ENCODE measurements around the gene CORO1A.
"Not testable (repeated sequence)": the region's sequence is repeated elsewhere in the genome, so short reads cannot be mapped to it uniquely, and the experiment has no call there.

The CORO1A gene

DNA sequence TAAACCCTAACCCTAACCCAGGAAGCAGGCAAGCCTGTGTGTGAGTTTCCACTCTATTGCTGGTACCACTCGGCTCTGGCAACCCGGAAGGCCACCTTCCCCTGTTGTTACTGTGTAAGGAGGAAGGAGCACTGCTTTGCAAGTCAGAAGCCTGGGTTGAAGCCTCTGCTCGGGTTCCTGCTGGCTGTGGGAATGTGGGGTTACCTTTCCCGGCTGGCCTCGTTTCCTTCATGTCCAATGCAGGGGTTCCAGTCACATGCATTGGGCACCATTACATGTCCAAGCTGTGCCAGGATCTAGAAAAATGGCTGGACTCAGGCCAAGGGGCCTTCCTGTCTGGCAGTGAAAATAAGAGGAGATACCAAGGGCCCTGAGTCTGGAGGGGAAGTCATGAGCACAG lies 33.7 kb downstream of the CORO1A start:
- not testable (repeated sequence) for H3K27ac ChIP-seq
